Upper lobe of left lung (tissue), 4 donors: ENCODE results near the gene F13A1.

ENCODE experiments used
- EP300 ChIP-seq, 4 donors: sonication (generic); formaldehyde crosslinking; IDR thresholded peaks; one replicate each; pipeline ENCODE4 v1.5.1; 2017; ENCODE audit warnings: antibody characterized with exemption in 4 of 4, control low read depth in 2 of 4
- POLR2A ChIP-seq, 4 donors: fragments of 450-650 bp; IDR thresholded peaks; one replicate each; pipeline ENCODE4 v1.5.1; 2016 to 2017; ENCODE audit warnings: antibody characterized with exemption in 4 of 4, mild to moderate bottlenecking in 2 of 4
- POLR2AphosphoS5 ChIP-seq, 2 donors: sonication (generic); formaldehyde crosslinking; IDR thresholded peaks; one replicate each; pipeline ENCODE4 v1.5.1; 2017; ENCODE audit warnings: antibody characterized with exemption in 2 of 2
- TF ChIP-seq, protein P1 (sequence below), 6 experiments: fragments of 450-650 bp in 4 of 6; fragments of 200-600 bp in 2 of 6; sonication (generic) in 2 of 6; IDR thresholded peaks; one replicate each; pipeline ENCODE4 v1.5.1; 2016 to 2019; ENCODE audit warnings: antibody characterized with exemption in 6 of 6

DNA sequence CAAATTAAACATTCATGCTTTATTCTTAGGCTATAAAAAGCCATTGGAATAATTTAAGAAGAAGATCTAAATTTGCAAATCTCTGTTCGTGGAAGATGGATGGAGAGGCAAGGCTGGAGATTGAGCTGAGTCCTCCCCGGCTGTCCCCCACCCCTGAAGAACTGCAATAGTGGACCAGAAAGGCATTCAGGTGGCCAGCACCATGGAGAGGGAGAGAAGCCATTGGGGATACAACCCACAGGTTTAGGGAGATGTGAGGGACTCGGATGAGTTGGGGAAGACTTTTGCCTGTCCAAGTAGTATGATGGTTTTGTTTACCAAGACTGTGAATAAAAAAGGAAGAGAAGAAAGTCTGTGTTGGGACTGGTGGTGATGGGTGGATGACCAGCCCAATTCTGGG, 120.8 kb downstream of the F13A1 start:
- TF ChIP-seq, protein P1, sequence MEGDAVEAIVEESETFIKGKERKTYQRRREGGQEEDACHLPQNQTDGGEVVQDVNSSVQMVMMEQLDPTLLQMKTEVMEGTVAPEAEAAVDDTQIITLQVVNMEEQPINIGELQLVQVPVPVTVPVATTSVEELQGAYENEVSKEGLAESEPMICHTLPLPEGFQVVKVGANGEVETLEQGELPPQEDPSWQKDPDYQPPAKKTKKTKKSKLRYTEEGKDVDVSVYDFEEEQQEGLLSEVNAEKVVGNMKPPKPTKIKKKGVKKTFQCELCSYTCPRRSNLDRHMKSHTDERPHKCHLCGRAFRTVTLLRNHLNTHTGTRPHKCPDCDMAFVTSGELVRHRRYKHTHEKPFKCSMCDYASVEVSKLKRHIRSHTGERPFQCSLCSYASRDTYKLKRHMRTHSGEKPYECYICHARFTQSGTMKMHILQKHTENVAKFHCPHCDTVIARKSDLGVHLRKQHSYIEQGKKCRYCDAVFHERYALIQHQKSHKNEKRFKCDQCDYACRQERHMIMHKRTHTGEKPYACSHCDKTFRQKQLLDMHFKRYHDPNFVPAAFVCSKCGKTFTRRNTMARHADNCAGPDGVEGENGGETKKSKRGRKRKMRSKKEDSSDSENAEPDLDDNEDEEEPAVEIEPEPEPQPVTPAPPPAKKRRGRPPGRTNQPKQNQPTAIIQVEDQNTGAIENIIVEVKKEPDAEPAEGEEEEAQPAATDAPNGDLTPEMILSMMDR (IDR thresholded peaks at IDR 0.05): no peak
- TF ChIP-seq POLR2AphosphoS5 (IDR thresholded peaks at IDR 0.05) (no peak), POLR2A (IDR thresholded peaks at IDR 0.05) (no peak), EP300 (IDR thresholded peaks at IDR 0.05) (no peak)
